Measurements from ENCODE around the gene FARP1. TPM values are rescaled to one million over a fixed set of nuclear protein-coding genes. Genes with fewer than 3 reads are reported as not detected.
A peak's percentile ranks its signal among the peaks of the same experiment; 100 is the strongest.

FARP1 gene, protein sequence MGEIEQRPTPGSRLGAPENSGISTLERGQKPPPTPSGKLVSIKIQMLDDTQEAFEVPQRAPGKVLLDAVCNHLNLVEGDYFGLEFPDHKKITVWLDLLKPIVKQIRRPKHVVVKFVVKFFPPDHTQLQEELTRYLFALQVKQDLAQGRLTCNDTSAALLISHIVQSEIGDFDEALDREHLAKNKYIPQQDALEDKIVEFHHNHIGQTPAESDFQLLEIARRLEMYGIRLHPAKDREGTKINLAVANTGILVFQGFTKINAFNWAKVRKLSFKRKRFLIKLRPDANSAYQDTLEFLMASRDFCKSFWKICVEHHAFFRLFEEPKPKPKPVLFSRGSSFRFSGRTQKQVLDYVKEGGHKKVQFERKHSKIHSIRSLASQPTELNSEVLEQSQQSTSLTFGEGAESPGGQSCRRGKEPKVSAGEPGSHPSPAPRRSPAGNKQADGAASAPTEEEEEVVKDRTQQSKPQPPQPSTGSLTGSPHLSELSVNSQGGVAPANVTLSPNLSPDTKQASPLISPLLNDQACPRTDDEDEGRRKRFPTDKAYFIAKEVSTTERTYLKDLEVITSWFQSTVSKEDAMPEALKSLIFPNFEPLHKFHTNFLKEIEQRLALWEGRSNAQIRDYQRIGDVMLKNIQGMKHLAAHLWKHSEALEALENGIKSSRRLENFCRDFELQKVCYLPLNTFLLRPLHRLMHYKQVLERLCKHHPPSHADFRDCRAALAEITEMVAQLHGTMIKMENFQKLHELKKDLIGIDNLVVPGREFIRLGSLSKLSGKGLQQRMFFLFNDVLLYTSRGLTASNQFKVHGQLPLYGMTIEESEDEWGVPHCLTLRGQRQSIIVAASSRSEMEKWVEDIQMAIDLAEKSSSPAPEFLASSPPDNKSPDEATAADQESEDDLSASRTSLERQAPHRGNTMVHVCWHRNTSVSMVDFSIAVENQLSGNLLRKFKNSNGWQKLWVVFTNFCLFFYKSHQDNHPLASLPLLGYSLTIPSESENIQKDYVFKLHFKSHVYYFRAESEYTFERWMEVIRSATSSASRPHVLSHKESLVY
- total RNA-seq = 5.8 TPM
- 7.5 TPM for polyA plus RNA-seq
- long read RNA-seq, donor 1 = 0 reads
- long read RNA-seq, donor 2 = 0 reads
- long read RNA-seq, donor 3 = 0 reads
- long read RNA-seq, donor 4, full-length matches to known transcripts = 2 of 62 reads
- long read RNA-seq, donor 4, partial matches to known transcripts = 21 of 62 reads
- long read RNA-seq, donor 4, other reads (novel, unspliced or antisense) = 39 of 62 reads
- long read RNA-seq, donor 5, full-length matches to known transcripts = 5 of 5 reads
- long read RNA-seq, donor 5, partial matches to known transcripts = 0 of 5 reads
- long read RNA-seq, donor 5, other reads (novel, unspliced or antisense) = 0 of 5 reads
- long read RNA-seq, donor 6, partial matches to known transcripts = 0 of 3 reads
- long read RNA-seq, donor 6, other reads (novel, unspliced or antisense) = 0 of 3 reads
- long read RNA-seq, donor 7, partial matches to known transcripts = 5 of 7 reads
- long read RNA-seq, donor 7, other reads (novel, unspliced or antisense) = 0 of 7 reads
- long read RNA-seq, donor 8, full-length matches to known transcripts = 3 of 3 reads
- long read RNA-seq, donor 8, partial matches to known transcripts = 0 of 3 reads
- long read RNA-seq, donor 8, other reads (novel, unspliced or antisense) = 0 of 3 reads
- long read RNA-seq, donor 9, partial matches to known transcripts = 13 of 32 reads
- long read RNA-seq, donor 9, other reads (novel, unspliced or antisense) = 18 of 32 reads
- long read RNA-seq, donor 10 = 0 reads

DNA sequence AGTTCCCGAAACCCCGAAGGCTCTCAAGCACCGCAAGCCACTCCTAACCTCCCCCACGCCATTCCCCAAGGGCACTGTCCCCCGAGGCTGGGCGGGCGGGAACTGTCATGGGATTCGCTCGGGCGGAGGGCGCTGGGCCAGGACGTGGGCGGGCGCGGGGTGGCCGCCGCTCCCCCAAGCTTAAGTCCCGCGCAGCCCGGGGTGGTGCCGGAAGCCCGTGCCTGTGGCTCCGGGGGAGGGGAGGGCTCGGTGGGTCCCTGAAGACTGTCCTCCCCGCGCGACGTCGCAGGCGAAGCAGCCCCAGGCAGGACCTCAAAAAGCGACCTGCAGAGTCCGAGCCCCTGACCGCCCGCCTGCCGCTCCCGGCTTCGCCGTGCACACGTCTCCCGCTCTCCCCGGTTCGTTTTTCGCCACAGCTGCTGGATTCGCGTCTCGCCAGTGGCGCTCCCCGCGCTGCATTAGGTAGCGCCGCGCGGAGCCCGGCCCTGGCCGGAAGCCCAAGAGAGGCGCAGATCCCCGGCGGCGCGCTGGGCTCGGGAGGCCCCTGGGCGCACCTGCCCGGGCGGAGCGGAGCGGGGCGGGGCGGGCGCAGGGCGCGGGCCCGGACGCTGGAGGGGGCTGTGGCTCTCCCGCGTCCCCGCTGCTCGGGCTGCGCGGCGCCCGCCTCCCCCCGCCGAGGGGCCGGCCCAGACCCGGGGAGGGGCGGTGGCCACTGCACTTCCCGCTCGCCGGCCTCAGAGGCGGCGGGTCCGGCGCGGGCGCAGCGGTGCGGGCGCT lies at the start of gene FARP1:
TSS of gene FARP1 (plus strand) at position 715 of the 777 bp plus-strand sequence. CDS start 70,149 bp downstream, outside the sequence.
- under 1% methylated on average over 98 of the region's 98 CpGs for WGBS
- Histone ChIP-seq H3K36me3 (ENCODE audit: control insufficient read depth in 2 of 2, insufficient read depth in 2 of 2, low read length in 1 of 2) (no peaks in the 10 kb centered on the region), H3K4me1 (ENCODE audit: control insufficient read depth in 2 of 2, insufficient read depth in 2 of 2, low read length in 2 of 2) (peaks cover 2 to 10% of the 10 kb centered on the region in 2 donors), H3K27ac (ENCODE audit: low read depth in 1 of 2, low read length in 1 of 2) (peak within 1 kb of the TSS in 1 of 2 donors; percentile 5), H3K9me3 (ENCODE audit: control insufficient read depth in 2 of 2, insufficient read depth in 1 of 2, low read length in 1 of 2) (peaks cover 0 to 3% of the 10 kb centered on the region in 2 donors), H3K4me3 (ENCODE audit: low read length in 2 of 2) (peak within 1 kb of the TSS; percentile 37 to 51), H3K27me3 (ENCODE audit: control insufficient read depth in 2 of 2, insufficient read depth in 1 of 2, low read length in 1 of 2) (peaks cover 48 to 81% of the 10 kb centered on the region in 2 donors)
- DNase-seq (ENCODE audit: low read depth in 6 of 9, low spot score in 9 of 9) = peak in 6 of 9 donors; percentile 18 to 68 (median 35)

DNA sequence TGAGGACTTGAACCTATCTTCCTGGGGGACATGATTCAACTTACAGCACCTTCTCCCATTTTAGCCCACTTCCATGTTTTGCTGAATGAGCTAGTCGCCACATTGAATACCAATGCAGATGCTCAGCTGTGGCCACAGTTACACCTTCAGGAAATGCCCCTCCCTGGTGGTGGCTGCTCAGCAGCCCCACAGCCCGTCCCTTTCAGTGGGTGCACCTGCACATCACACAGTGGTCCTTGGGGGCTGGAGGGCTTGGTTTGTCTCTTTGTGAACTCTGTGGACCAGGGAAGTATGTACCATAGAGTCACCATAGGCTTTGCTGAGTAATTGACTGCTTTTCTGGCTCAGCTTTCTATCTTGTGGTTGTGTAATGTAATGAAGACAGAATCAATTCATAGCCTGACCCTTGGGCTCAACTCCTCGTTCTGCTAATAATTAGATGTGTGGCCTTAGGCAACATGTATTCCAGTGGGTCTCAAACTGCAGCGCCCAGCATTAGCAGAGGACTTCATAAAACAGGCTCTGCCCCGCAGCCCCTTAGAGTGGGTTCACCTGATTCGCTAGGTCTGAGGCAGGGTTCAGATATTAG lies 48.1 kb upstream of the FARP1 start:
- Histone ChIP-seq H3K36me3 (ENCODE audit: control insufficient read depth in 2 of 2, insufficient read depth in 2 of 2, low read length in 1 of 2) (no peaks in the 10 kb centered on the region), H3K9me3 (ENCODE audit: control insufficient read depth in 2 of 2, insufficient read depth in 1 of 2, low read length in 1 of 2) (no peaks in the 10 kb centered on the region), H3K4me3 (ENCODE audit: low read length in 2 of 2) (no peak overlapping the region), H3K4me1 (ENCODE audit: control insufficient read depth in 2 of 2, insufficient read depth in 2 of 2, low read length in 2 of 2) (peaks cover 0 to 2% of the 10 kb centered on the region in 2 donors), H3K27ac (ENCODE audit: low read depth in 1 of 2, low read length in 1 of 2) (no peak overlapping the region), H3K27me3 (ENCODE audit: control insufficient read depth in 2 of 2, insufficient read depth in 1 of 2, low read length in 1 of 2) (no peaks in the 10 kb centered on the region)
- WGBS = 57% methylated on average over 6 of the region's 6 CpGs
- DNase-seq (ENCODE audit: low read depth in 6 of 9, low spot score in 9 of 9) = peak in 1 of 9 donors; percentile 4

DNA sequence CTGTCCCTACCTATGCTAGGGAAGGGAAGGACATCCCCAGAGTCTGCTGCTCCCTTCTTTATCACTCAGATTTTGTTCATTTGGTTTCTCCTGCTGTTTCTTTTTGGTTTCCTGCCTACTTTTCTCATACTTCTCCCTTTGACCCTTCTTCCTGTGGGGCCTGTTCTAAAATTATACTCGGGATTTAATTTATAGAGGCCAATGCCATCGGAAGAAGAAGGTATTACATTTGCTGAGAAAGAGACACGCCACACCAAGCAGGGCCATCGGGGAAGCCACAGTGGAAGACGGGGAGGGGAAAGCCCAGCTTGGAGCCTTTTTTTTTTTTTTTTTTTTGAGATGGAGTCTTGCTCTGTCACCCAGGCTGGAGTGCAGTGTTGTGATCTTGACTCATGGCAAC lies 46.8 kb upstream of the FARP1 start:
- no peaks in the 10 kb centered on the region for H3K27me3 ChIP-seq (ENCODE audit: control insufficient read depth in 2 of 2, insufficient read depth in 1 of 2, low read length in 1 of 2)
- H3K9me3 ChIP-seq (ENCODE audit: control insufficient read depth in 2 of 2, insufficient read depth in 1 of 2, low read length in 1 of 2) = no peaks in the 10 kb centered on the region
- 49% methylated on average over 5 of the region's 5 CpGs for WGBS
- DNase-seq (ENCODE audit: low read depth in 6 of 9, low spot score in 9 of 9) = no peak
- peaks cover 0 to 2% of the 10 kb centered on the region in 2 donors for H3K4me1 ChIP-seq (ENCODE audit: control insufficient read depth in 2 of 2, insufficient read depth in 2 of 2, low read length in 2 of 2)
- no peaks in the 10 kb centered on the region for H3K36me3 ChIP-seq (ENCODE audit: control insufficient read depth in 2 of 2, insufficient read depth in 2 of 2, low read length in 1 of 2)
- no peak overlapping the region for H3K4me3 ChIP-seq (ENCODE audit: low read length in 2 of 2)
- no peak overlapping the region for H3K27ac ChIP-seq (ENCODE audit: low read depth in 1 of 2, low read length in 1 of 2)

DNA sequence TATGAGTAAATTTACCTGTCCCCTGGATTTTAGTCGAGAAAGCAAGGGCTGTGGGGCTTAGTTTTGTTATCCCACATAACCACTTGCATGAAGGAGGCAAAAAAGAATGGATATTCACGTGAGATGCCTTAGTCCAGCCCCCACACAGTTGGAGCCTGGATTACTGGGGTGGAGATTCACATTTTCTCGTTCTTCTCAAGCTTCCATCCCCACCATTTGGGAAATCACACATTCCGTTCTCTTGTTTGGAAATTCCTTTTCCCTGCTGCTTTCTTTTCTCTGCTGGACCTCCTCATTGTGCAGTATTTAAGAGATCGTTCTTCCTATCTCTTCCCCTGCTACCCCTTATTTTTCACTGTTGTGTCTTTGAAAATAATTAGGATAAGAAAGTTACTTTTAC lies 45.1 kb upstream of the FARP1 start:
- Histone ChIP-seq H3K4me1 (ENCODE audit: control insufficient read depth in 2 of 2, insufficient read depth in 2 of 2, low read length in 2 of 2) (peaks cover 0 to 2% of the 10 kb centered on the region in 2 donors), H3K4me3 (ENCODE audit: low read length in 2 of 2) (no peak overlapping the region), H3K27me3 (ENCODE audit: control insufficient read depth in 2 of 2, insufficient read depth in 1 of 2, low read length in 1 of 2) (no peaks in the 10 kb centered on the region), H3K27ac (ENCODE audit: low read depth in 1 of 2, low read length in 1 of 2) (no peak overlapping the region), H3K9me3 (ENCODE audit: control insufficient read depth in 2 of 2, insufficient read depth in 1 of 2, low read length in 1 of 2) (no peaks in the 10 kb centered on the region), H3K36me3 (ENCODE audit: control insufficient read depth in 2 of 2, insufficient read depth in 2 of 2, low read length in 1 of 2) (no peaks in the 10 kb centered on the region)
- WGBS = 89% methylated on average over 5 of the region's 5 CpGs
- no peak for DNase-seq (ENCODE audit: low read depth in 6 of 9, low spot score in 9 of 9)

DNA sequence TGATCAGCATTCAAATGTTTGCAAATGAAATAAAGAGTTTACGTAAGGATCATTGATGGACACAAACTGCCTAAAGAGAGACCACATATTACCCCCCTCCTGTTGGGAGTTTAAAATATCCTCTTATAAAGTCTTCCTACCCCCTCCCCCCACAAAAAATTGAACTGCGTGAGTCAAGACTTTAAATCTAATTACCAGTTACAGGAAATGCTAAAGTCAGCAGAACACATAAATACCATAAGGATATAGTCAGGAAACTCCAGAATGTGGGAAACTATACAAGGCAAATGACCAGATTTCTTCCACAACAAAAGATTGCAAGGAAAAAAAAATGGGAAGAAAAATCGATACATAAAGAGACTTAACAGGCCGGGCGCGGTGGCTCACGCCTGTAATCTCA lies 44.4 kb upstream of the FARP1 start:
- H3K27me3 ChIP-seq (ENCODE audit: control insufficient read depth in 2 of 2, insufficient read depth in 1 of 2, low read length in 1 of 2) = no peaks in the 10 kb centered on the region
- no peak overlapping the region for H3K27ac ChIP-seq (ENCODE audit: low read depth in 1 of 2, low read length in 1 of 2)
- H3K4me1 ChIP-seq (ENCODE audit: control insufficient read depth in 2 of 2, insufficient read depth in 2 of 2, low read length in 2 of 2) = peaks cover 0 to 2% of the 10 kb centered on the region in 2 donors
- H3K36me3 ChIP-seq (ENCODE audit: control insufficient read depth in 2 of 2, insufficient read depth in 2 of 2, low read length in 1 of 2) = no peaks in the 10 kb centered on the region
- no peaks in the 10 kb centered on the region for H3K9me3 ChIP-seq (ENCODE audit: control insufficient read depth in 2 of 2, insufficient read depth in 1 of 2, low read length in 1 of 2)
- no peak overlapping the region for H3K4me3 ChIP-seq (ENCODE audit: low read length in 2 of 2)
- no peak for DNase-seq (ENCODE audit: low read depth in 6 of 9, low spot score in 9 of 9)
- WGBS = 97% methylated on average over 7 of the region's 7 CpGs

DNA sequence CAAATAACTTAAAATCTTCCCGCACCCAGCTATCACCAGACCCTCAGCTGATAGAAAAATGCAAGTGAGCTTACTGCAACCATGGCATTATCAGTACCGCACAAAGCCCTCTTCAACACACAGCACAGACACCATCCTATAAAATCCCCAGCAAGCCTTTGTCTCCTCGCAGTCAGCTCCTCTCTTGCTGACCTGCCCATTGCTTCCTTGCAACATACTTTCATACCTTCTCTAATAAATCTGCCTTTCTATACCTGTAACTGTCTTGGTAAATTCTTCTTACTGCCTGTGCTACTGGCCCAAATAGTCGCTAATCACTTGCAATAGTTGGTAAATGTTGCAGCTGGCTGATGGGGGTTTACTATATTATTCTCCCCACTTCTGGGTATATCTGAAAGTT lies 43.3 kb upstream of the FARP1 start:
- no peak overlapping the region for H3K4me3 ChIP-seq (ENCODE audit: low read length in 2 of 2)
- H3K27me3 ChIP-seq (ENCODE audit: control insufficient read depth in 2 of 2, insufficient read depth in 1 of 2, low read length in 1 of 2) = no peaks in the 10 kb centered on the region
- DNase-seq (ENCODE audit: low read depth in 6 of 9, low spot score in 9 of 9) = no peak
- H3K27ac ChIP-seq (ENCODE audit: low read depth in 1 of 2, low read length in 1 of 2) = no peak overlapping the region
- peaks cover 0 to 1% of the 10 kb centered on the region in 2 donors for H3K4me1 ChIP-seq (ENCODE audit: control insufficient read depth in 2 of 2, insufficient read depth in 2 of 2, low read length in 2 of 2)
- WGBS = 96% methylated on average over 4 of the region's 4 CpGs
- no peaks in the 10 kb centered on the region for H3K36me3 ChIP-seq (ENCODE audit: control insufficient read depth in 2 of 2, insufficient read depth in 2 of 2, low read length in 1 of 2)
- no peaks in the 10 kb centered on the region for H3K9me3 ChIP-seq (ENCODE audit: control insufficient read depth in 2 of 2, insufficient read depth in 1 of 2, low read length in 1 of 2)

DNA sequence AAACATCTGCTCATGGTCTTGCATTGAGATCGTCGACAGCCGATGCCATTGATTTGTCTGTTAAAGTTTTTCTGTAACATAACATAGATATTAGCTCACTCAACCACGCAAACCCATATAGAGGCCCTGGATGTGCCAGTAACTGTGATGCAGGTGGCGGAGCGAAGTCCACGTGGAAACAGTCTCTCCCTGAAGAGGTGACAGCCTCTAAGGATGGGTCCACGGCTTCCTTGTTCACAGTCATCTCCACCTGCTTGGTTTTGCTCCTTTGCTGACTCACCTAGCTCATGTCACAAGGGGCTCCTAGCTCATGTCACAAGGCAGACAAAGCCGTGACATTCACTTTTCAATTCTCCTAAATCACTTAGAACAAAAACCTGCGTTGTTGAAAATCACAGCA lies 42.4 kb upstream of the FARP1 start:
- Histone ChIP-seq H3K9me3 (ENCODE audit: control insufficient read depth in 2 of 2, insufficient read depth in 1 of 2, low read length in 1 of 2) (no peaks in the 10 kb centered on the region), H3K4me1 (ENCODE audit: control insufficient read depth in 2 of 2, insufficient read depth in 2 of 2, low read length in 2 of 2) (no peaks in the 10 kb centered on the region), H3K36me3 (ENCODE audit: control insufficient read depth in 2 of 2, insufficient read depth in 2 of 2, low read length in 1 of 2) (no peaks in the 10 kb centered on the region), H3K27me3 (ENCODE audit: control insufficient read depth in 2 of 2, insufficient read depth in 1 of 2, low read length in 1 of 2) (no peaks in the 10 kb centered on the region), H3K4me3 (ENCODE audit: low read length in 2 of 2) (no peak overlapping the region), H3K27ac (ENCODE audit: low read depth in 1 of 2, low read length in 1 of 2) (no peak overlapping the region)
- WGBS = 94% methylated on average over 10 of the region's 10 CpGs
- no peak for DNase-seq (ENCODE audit: low read depth in 6 of 9, low spot score in 9 of 9)

Measured in thymus (tissue), 14 donors.